Neural progenitor cell (in vitro differentiated cells): ENCODE data around the gene DCAF5.

Experiments used
- EZH2 ChIP-seq: fragments of 200-600 bp; sonication (generic); IDR thresholded peaks from 2 replicates; pipeline ENCODE4 v1.6.1; 2017; ENCODE audit warnings: antibody characterized with exemption, mild to moderate bottlenecking, moderate library complexity
- TF ChIP-seq, protein P1 (sequence below): fragments of 200-600 bp; sonication (generic); IDR thresholded peaks from 2 replicates; pipeline ENCODE4 v1.5.1; 2017; ENCODE audit warnings: antibody characterized with exemption, mild to moderate bottlenecking

DNA sequence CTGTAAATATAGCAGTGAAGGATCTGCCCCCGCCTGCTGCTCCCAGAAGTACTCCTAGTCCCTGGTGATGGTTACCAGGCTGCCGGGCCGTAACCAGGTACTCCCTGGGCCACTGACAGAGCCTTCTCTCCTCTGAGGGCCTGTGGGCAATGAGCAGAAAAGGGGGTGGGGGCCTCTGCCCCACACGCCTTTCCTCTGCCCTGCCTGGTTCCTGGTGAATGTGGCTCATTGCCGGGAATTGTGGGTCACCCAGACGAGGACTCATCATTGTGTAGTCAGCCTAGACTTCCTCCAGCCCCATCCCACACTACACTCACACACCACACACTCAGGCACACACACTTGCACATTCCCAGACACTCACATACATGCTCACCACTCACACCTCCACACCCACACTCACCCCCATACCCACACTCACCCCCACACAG is 138.1 kb downstream of the DCAF5 start:
- TF ChIP-seq, protein P1, sequence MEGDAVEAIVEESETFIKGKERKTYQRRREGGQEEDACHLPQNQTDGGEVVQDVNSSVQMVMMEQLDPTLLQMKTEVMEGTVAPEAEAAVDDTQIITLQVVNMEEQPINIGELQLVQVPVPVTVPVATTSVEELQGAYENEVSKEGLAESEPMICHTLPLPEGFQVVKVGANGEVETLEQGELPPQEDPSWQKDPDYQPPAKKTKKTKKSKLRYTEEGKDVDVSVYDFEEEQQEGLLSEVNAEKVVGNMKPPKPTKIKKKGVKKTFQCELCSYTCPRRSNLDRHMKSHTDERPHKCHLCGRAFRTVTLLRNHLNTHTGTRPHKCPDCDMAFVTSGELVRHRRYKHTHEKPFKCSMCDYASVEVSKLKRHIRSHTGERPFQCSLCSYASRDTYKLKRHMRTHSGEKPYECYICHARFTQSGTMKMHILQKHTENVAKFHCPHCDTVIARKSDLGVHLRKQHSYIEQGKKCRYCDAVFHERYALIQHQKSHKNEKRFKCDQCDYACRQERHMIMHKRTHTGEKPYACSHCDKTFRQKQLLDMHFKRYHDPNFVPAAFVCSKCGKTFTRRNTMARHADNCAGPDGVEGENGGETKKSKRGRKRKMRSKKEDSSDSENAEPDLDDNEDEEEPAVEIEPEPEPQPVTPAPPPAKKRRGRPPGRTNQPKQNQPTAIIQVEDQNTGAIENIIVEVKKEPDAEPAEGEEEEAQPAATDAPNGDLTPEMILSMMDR, result no peak
- no peak for TF ChIP-seq EZH2
